Stromal cell of bone marrow (primary cell): ENCODE measurements around the gene SAP30L.

ENCODE experiments used
- DNase-seq: peaks from one replicate; pipeline ENCODE4 v3.0.0-alpha.2; 2012; ENCODE audit warnings: low read depth

Gene SAP30L

DNA sequence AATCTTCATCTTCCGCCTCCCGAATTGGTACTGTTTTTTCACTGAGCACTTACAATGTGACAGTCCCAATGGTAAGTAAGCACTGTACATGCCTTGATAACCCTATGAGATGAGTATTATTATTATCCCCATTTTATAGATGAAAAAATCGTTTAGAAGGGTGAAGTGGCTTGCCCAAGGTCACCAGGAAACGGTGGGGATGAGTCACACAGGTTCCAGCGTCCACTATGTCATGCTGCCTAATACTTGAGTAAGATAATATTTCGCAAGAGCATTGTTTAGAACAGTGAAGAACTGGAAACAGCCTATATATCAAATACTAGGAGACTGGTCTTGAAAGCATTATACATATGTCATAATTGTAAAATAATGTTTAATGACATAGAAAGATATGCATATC, 19.4 kb downstream of the SAP30L start:
- no peak for DNase-seq

DNA sequence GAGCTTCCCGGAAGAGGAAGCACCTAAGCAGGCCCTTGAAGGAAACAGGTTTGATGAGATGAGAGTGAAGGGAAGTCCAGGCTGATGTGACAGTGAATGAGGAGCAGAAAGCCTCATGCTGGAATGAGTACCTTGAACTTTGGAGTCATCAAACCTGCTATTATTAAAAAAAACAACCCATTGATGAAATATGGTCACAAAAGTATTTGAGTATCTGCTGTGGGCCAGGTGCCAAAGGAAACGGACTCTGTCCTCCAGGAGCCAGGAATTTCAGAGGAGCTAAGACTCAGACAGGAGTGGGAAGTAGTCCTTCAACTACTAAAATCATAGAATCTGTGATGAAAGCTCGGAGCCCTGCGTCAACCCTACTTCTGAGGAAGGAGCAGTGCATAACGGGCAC, 20.4 kb downstream of the SAP30L start:
- DNase-seq, result no peak

DNA sequence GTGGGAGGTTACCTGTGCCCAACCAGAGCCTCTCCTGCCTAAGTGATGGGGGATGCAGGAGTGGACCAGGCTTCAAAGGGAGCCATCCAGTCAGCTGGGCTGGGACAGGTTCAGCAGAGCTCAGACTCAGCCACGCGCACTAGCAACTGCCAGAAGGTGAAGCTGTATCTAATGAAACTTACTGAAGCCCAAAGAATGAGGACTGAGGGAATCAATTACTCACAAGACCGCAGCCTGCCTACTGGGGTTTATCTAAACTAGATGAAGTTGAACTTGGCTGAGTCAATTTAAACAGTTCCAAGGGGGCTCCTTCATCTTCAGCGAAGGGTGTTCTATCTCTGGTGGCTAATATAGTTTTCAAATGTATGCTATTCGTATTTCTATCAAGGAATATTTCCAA, 20.9 kb downstream of the SAP30L start:
- DNase-seq, result no peak

DNA sequence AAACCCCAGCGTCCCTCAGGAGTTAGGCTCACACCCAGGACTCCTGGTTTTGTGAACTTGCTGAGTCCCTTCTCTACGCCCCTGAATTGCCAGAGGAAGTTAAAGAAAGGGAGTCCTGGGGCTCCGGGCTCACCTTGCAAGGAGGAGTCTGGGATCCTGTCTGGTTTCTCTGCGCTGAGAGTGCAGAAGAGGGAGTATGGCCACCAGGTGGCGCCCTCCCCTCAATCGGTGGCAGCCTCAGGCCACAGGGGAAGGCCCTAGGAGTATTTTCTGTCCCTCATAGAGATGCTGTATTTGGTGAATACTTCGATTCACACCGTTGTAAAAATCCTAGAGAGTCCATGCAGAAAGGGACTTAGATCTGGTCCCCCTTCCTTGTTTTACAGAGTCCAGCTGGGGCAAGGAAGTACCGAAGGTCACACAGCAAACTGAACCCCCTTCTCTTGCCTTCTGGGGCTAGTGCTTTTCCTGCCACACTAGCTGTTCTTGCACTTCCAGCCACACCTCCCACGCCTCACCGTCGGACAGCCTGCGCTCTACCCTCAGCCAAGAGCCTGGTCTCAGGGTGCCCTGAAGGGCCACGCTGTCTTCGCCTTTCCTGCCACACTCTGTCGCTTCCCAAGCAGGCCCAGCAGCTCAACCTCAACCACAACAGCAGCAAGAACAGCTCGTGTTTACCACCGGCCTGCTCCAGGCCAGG, 22.0 kb downstream of the SAP30L start:
- DNase-seq, result no peak

DNA sequence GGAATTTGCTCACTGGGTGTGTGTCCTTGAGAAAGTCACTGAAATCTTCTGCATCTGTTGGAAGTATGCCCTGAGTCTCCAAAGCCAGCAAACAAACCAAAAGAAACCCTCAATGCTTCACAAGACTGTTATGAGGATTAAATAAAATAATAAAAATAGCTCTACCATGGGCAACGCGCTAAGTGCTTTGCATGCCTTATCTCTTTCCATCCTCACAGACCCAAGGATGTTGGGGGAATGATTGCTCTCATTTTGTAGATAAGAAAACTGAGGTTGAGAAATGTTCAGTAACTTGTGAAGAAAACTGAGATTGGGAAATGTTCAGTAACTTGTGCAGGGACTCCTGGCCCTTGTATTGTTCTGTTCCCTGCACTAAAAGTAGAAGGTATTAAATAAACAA, 24.3 kb downstream of the SAP30L start:
- no peak for DNase-seq

DNA sequence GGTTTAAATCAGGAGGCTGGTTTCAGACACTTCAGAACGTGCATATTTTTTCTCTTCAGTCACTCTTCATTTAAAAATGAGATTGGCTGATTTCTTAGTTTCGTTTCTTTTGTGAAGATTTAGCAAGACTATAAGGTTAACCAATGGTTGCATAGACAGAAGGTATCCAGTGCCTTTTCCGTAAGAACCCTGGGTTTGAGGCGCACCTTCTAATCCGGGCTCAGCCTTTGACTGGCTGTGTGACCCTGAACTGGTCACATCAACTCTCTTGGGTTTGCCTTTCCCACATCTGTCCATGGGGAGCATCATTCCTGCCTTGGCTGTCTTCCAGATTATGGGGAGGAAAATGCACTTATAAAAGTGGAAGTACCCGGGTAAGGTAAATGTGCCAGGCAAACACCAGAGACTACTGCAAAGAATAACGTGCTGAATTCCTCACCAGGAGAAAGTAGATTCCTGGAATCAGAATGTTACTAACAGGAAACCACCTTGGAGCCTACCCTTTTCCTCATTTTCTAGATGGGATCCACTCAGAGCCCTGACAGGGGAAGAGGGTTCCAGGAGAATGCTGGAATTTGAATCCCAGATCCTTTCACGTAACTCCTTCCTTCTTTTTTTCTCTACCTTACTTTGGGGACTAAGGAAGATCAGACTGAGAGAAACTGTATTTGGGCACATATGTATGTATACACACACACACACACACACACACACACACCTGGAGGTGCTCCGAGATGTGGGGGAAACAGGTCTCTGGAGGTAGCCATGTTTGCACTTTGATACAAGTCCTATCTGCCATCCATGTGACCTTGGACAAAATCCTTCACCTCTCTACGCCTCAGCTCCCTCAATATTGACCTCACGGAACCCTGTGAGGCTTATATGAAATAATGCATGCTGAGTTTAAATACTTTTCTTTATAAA, 25.4 kb downstream of the SAP30L start:
- DNase-seq, result no peak

DNA sequence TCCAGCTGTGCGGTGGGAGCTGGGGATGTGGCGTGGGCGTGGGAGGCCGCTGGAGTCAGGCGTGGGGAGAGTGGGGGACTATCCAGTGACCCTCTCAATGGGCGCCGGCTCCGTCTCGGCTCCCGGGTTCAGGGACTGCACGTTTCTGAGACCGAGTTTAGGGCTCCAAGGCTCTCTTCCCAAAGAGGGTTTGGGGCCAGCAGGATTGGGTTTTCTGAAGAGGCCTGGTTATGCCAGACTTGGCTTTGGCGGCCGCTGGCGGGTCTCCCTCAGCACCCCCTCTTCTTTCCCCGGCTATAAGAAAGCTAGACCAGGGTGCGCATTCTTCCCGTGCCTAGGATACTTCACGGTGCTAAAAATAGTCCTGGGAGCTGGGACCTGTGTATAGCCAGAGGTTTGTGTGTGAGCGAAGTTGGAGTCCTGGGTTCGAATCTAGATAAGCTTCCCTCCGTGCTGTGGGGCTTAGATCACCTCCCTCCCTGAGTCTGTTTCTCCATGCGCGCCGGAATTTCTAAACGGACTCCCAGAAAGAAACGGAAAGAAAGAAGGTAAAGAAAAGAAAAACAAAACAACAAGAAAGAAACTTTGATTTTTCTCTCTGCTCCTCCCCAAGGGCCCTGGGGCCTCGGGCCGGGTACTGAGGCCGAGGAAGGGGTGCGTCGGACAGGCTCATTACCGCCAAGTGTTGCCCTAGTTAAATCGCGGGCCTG, 27.2 kb downstream of the SAP30L start:
- no peak for DNase-seq

DNA sequence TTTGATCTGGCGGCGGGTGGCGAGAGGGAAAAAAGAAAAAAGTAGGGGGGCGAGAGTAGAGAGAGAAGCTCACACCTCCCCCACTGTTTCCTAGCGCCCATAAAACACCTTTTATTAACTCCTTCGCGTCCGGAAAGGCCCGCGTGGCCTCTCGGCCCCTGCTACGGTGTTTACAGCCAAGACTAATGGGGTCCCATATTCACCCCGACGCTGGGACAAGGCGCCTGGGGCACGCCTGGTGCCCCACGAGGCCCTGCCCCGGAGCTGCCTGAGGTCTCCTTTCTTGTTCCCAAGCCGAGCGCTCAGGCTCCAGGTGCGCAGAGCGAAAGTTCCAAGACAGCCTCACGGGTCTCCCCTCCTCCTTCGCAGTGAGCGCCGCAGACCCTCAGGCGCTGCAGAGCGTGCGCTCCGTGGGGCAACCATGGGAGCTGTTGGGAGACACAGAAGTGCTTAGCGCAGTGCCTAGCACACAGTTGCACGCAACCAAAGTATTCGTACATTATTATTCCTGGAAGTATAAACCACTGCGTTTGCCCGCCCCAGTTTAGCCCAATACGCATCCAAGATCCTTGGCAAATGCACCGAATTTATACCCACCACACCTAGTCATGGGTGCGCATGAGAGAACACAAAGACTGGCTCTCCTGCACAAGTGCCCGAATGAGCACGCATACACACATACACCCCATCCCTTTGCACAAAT, 27.9 kb downstream of the SAP30L start:
- DNase-seq, result no peak

DNA sequence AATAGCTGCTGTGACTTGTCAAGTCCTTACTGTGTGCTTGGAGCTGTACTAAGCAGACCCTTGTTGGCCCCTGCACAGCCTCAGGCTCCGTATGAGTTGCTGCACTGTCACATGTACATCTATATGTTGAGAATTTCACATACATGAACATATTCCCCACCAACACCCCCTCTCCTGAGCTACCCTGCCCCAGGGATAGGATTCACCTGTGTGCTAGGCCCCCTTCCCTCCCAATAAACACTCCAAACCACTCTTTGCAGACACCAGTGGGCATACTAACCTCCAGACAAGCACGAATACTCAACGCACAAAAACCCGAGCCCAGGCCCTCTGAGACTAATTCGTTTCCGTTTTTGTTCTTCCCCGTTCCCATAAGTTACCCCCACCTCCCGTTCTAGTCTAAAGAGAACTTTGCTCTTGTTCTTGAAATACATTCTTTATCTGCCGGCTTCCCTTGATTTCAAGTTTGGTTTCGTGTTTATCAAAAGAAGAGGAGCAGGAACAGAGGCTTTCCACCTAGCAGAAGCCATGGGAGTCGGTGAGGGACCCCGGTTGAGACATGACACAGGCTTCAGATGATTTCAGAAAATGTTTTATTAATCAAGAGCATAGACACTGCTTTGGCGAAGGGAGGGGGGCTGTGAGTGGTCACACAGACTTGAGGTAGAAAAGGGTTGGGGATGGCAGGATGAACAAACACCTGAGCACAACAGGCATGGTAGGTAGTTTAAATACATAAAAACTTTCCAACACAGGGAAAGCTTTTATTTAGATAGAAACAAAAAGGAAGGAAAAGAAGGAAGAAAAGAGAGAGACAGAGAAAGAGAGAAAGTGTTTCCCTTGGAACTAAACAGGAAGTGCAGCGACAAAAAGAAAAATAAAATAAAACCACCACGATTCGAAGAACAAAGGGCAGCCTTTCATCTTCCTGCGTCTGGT, 28.9 kb downstream of the SAP30L start:
- DNase-seq, result no peak

DNA sequence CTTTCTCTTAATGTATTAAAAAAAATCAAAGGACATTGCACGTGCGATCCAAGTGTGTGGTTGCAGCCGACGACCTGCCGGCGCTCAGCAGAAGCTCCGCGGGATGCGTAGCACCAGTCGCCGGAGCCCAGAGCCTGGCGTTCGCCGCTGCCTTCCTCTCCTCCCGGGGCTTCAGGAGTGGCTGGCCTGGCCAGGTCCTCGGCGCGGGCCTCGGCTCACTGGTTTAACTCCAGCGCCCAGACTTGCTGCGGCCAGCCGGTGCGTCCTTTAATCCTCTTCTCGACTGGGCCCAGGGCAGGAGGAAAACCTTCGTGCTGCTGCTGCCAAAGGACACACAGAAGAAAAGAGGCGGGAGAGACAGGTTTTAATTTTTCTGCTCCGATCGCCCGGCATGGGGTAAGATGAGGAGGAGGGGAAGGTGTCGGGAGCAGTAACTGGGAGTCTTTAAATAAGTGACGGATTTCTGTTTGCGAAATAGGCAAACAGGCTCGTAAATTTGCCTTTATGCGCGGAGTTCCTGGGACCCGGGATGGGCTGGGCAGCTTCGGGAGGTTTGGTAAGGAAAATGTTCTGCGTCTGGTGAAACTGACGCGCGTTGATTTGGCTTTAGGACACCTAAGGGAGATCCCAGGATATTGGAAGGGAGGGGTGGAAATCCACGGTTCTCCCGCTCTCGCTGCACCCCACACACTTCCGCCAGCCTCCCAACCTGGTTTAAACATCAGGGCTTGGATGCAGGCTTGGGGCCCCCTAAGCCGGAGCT, 30.0 kb downstream of the SAP30L start:
- DNase-seq, result no peak

DNA sequence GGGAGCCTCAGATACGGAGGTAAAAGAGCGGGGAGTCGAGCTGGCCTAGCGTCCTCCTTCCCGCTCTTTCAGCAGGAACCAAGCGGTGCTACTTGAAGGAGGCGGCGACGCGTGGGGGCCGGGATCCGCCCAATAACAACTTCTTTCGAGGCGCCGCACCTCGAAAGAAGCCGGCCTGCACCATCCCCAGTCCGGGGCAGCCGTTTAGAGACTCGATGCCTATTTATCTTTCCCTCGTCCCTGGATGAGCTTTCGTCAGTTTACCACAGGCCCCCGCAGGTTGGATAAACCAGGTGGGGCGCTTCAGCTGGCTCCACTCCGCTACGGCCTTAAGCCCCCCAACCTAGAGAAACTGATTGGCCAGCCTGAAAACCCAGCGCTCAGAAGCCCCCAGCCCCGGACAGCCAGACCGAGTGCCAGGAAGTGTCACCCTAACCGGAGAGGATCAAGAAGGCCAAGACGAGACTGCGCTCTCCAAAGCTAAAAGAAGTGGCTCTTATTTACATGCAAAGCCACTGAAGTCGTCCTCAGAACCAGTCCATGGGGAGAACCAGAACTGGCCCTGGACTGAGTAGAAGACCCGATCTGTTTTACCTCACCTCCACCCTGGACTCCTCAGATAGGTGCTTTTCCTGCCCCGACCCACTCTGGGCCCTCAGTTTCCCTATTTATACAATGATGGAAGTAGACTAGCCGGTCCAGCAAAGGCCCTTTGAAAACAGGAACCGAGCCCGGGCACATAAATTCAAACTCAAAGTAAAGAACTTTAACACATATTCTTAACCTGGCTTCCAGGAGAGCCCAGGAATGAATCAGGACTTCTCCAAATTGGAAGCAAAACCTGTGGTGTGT, 30.8 kb downstream of the SAP30L start:
- no peak for DNase-seq

DNA sequence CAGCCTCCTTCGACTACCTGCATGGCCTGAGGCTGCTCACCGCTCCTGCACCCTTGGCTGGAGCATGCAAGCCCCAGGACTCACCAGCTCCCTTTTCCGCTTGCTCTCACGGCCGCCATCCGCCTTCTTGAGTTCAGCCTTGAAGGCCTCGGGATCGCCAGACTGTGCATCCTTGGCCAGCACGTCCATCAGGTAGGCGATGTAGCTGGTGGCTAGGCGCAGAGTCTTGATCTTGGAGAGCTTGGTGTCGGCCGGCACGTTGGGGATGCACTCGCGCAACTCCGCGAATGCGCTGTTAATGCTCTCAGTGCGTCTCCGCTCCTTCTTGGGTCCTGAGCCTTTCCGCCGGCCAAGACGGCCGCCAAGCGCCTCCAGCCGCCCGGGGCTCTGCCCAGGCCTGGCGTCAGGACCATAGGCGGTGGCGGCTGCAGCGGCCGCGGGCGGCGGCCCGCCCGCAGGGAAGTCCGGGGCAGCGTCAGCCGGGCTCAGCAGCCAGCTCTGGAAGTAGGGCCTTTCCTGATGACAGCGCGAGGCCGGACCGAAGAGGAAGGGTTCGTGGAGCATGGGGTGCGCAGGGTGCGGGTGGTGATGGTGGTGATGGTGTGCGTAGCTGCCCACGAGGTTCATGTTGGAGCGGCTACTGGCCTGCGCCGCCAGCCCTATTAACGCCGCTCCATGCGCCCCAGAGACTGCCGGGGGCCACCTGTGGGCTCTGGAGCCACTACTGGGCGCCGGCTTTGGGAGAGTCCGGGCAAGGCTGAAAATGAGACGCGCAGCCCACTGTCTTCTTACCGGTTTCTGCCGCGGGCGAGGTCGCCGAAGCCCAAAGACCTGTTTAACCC, 31.8 kb downstream of the SAP30L start:
- no peak for DNase-seq

DNA sequence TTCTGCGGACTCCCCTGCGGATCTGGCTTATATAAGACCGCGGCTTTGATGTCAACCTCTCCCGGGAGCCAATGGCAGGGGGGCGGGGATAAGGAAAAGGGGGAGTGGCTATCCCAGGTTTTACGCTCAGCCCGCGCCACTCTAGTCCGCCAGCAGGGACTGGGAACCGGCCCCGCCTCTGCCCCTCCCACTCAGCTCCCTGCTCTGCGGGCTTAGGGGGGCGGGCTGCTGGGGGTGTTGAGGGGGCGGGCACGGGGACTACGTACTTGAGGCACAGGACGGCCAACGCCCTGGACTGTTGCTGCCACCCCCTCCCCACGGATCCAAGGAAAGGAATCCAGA, 32.4 kb downstream of the SAP30L start, which contains the start of gene HAND1:
Gene HAND1 (minus strand): TSS at position 4 of the 342 bp plus-strand sequence. CDS start 219 bp downstream, outside the sequence.
- no peak for DNase-seq

DNA sequence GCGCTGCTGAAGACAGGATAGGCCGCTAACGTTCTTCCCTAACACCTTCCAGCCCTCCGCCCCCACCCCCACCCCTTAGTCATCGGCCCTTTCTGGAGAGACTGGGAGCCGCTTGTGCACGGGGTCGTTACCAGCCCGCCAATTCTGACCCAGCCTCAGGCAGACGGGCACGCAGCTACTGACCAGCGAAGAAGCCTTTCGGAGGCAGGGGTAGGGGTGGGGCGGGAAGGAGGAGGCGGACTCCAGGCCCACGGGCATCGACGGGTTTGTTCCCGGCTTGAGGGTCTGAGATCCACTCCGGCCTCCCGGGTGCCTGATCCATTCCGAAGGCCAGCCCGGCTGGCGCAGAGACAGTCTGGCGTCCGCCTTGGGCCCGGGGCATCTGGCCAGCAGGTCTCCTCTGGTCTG, 33.0 kb downstream of the SAP30L start:
- DNase-seq, result no peak

DNA sequence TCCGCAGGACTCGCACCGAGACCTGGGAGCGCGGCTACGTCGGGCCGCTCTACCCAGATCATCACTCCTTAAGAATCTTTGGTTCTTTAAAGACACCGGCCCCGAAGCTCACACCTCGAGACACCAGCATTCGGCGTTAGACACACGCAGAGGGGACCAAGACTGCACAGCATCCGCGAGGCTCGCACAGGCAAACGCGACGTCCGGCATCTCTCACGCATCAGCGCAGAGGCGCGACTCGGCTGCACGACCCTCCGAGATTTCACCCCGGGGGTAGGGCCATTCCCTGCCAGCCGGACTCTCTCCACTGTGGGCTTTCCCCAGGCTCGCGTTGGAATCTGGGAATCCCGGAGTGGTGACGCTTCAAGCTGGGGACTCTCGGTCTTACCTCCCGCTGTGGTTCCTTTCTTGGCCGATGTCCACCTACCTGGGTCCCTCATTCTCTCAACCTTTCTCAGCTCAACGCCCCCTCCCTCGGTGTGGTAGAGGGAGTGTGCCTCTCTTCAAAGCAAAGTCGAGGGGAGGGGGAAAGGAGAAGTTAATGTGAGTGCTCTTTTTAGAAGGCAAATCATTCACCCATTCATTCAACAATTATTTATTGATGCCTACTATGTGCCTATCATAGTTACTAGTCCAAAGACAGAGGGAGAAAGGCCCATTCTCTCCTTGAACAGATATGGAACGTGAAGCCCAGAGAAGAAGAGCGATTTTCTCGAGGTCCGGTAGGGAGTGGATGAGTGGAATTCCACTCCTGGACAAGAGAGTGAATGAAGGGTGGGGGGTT, 33.6 kb downstream of the SAP30L start:
- no peak for DNase-seq

DNA sequence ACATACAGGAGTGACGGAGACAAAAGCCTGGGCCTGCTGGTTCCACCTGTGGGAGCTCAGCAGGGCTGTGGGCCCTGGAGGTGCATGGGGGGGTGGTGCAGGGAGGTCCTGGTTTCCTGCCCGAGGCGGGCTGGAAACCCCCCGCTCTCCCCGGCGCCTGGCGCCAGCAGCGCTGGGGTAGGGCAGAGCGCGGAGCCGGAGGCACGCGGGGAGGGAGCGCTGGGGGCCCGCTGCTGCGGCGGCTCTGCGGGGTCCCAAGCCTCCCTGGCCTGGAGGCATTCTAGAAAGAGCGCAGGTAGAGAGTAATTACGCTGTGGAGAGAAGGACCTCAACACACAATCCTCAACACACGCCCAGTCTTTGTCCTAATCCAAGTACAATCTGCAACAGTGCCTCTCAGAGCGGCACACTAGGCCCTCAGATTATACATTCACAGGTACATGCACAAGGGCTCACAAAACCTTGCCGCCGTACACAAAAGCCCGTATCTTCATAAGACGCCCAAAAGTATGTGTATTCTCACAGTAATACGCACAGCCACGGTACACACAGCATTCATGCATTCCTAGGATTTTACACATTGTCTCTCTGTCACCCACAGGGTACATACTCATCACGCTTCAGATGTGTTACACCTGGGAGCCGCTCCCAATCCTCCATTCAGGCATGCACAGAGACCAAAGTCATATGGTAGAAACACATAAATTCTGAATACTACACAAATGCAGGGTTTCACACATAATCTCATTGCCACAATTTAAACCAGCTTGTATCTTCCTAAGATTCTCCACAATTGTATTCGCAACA, 34.4 kb downstream of the SAP30L start:
- no peak for DNase-seq

DNA sequence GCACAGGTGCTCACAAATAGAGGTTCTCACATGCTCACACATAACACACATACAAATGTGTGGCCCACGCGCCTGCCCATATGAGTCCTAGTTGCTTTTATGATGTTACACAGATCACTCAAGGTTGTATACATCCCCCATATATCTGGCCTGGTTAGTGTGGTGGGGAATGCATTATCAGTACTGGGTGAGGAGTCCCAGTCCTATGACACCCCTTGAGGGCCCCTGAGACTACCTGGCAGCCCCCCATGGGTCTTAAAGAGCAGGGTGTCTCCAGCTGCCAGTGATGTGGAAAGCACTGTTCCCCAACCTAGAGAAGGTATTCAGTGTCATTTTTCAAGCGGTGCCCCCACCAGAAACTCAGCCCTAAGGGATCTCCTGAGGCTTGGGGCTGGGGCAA, 35.0 kb downstream of the SAP30L start:
- DNase-seq, result no peak
